SK-N-SH (cell line): ENCODE data around the gene TPCN2.

Experiments used
- CTCF ChIP-seq: fragments of 200-600 bp; sonication (generic); IDR thresholded peaks from 2 replicates; pipeline ENCODE4 v1.6.1; 2017; ENCODE audit warnings: antibody characterized with exemption, mild to moderate bottlenecking, moderate library complexity
- EZH2phosphoT487 ChIP-seq: fragments of 200-600 bp; sonication (generic); IDR thresholded peaks from 2 replicates; pipeline ENCODE4 v1.6.1; 2017; ENCODE audit warnings: low read depth, mixed run types, mild to moderate bottlenecking, antibody characterized with exemption, moderate library complexity, borderline replicate concordance
- MAX ChIP-seq: IDR thresholded peaks from 2 replicates; pipeline ENCODE4 v1.4.0; 2012; ENCODE audit warnings: low read depth
- REST ChIP-seq: IDR thresholded peaks from 2 replicates; pipeline ENCODE4 v1.6.1; 2012; ENCODE audit warnings: mild to moderate bottlenecking, low read depth, low read length, moderate library complexity
- RXRA ChIP-seq: IDR thresholded peaks from 2 replicates; pipeline ENCODE4 v1.4.0; 2012; ENCODE audit warnings: low read depth, mild to moderate bottlenecking, borderline replicate concordance
- TAF1 ChIP-seq: IDR thresholded peaks from 2 replicates; pipeline ENCODE4 v1.6.1; 2012; ENCODE audit warnings: low read depth, mild to moderate bottlenecking, low read length, moderate library complexity, borderline replicate concordance

GRCh38 chr11:69051381-69052342, 2.9 kb downstream of the TPCN2 start:
- TF ChIP-seq CTCF (no peak), EZH2phosphoT487 (no peak), RXRA (no peak), MAX (no peak), TAF1 (no peak), REST (no peak)
